Suppressor macrophage treated with lipopolysaccharide for 1 hour (primary cell): ENCODE data around the gene TSPAN32.
A peak's percentile ranks its signal among the peaks of the same experiment; 100 is the strongest.

ENCODE experiments used
- DNase-seq, 3 donors: peaks; one replicate each; pipeline ENCODE4 v3.0.0-alpha.2; 2020 to 2022

Gene TSPAN32, protein sequence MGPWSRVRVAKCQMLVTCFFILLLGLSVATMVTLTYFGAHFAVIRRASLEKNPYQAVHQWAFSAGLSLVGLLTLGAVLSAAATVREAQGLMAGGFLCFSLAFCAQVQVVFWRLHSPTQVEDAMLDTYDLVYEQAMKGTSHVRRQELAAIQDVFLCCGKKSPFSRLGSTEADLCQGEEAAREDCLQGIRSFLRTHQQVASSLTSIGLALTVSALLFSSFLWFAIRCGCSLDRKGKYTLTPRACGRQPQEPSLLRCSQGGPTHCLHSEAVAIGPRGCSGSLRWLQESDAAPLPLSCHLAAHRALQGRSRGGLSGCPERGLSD

GRCh38 chr11:2301631-2302305 is at the start of gene TSPAN32, which contains the start of gene C11orf21:
TSS of gene TSPAN32 (plus strand) at chr11:2302013. CDS start at chr11:2302150, 137 bp downstream.
TSS of gene C11orf21 (minus strand) at chr11:2301918. CDS start at chr11:2301808, 110 bp downstream.
- DNase-seq = peak; percentile 71 to 79 (median 71)

- no peak for DNase-seq
Observed at GRCh38 chr11:2252018-2252417, 49.8 kb upstream of the TSPAN32 start.

- no peak for DNase-seq
Observed at GRCh38 chr11:2256293-2256913, 45.4 kb upstream of the TSPAN32 start.

DNA sequence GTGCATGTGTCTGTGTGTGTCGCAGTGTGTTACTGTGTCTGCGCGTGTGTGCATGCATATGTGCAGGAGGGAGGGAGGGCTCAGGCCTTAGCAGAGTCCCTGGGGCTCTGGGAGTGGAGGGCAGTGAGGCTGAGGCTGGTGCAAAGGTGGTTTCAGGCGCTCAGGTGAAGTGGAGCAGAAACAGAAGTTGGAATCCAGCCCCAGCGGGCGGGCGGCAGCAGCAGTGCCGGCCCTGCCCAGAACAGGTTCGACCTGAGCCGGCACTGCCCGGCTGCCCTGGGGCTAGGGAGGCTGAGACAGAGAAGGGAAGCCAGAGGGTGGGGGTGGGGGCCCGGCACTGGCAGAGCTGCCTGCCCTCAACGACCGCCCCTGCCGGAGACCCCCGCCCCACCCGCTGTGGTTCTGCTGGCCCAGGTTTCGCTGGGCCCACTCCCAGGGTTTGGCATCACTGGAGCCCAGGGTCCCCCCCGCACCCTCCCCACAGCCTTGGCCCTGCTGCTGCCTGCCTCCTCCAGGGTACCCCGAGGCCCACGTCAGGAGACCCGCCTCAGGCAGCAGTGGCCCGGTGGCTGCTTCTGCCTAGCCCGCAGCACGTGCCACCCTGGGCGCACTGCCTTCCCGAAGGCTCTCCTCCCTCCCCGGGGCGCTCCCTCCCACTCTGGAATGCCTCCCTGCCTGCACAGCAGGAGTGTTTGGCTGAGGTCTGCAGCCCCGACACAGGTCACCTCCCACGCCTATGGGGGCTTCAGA is 44.7 kb upstream of the TSPAN32 start:
- no peak for DNase-seq

GRCh38 chr11:2258501-2259465 is 43.0 kb upstream of the TSPAN32 start:
- no peak for DNase-seq

DNA sequence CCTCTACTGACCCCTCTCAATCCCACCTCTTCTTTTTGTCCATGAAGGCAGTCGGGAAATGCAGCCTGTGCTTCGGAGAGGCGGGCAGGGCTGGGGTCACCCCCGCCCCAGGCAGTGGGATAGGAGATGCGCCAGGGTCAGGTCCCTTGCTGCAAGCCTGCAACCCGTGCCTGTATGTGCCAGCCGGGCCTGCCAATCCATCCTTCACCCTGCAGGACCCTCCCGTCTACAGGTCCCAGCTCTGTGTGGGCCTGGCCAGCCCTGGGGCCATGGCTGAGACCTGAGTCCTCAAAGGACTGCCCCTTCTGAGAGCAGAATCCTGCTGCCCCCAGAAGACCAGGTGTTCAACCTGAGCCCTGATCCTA is 42.4 kb upstream of the TSPAN32 start:
- no peak for DNase-seq

GRCh38 chr11:2259897-2260451 is 41.8 kb upstream of the TSPAN32 start:
- no peak for DNase-seq

DNA sequence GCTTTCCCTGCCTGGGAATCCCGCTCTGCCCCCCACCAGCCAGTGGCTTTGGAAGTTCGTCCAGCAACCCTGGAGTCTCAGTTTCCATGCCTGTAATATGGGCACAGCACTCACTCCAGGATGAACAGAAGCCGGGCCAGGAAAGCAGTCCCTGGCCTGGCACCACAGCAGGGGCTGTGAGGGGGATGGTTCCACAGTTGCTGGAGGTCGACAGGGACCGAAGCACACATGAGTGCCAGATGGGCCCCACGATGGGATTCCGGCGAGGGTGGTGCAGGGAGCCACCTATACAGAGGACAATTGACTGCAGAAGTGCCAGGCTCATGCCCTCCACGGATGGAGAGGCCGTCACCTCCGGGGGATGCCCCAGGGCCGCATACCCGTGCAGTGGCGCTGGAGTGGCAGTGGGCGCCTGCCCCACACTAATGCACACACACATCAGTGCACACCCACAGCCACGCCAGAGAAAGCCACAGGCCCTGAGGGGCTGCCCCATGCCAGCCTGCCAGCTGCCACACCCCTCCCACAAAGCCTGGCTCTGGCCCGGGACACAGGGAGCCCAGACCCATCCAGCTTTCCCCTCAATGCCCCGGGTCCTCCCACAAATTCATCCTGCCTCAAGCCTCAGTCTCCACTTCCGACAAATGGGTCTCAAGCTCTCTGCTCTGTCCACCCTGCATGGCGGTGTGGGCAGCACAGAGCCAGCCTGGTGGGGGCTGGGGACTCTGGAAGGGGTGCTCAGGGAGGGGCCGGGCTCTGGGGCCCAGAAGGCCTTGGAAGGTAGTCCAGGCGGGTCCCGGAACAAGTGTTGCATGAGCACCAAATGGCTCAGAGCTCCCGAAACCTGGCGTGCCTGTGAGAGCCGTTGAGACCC is 41.1 kb upstream of the TSPAN32 start:
- DNase-seq = no peak

DNA sequence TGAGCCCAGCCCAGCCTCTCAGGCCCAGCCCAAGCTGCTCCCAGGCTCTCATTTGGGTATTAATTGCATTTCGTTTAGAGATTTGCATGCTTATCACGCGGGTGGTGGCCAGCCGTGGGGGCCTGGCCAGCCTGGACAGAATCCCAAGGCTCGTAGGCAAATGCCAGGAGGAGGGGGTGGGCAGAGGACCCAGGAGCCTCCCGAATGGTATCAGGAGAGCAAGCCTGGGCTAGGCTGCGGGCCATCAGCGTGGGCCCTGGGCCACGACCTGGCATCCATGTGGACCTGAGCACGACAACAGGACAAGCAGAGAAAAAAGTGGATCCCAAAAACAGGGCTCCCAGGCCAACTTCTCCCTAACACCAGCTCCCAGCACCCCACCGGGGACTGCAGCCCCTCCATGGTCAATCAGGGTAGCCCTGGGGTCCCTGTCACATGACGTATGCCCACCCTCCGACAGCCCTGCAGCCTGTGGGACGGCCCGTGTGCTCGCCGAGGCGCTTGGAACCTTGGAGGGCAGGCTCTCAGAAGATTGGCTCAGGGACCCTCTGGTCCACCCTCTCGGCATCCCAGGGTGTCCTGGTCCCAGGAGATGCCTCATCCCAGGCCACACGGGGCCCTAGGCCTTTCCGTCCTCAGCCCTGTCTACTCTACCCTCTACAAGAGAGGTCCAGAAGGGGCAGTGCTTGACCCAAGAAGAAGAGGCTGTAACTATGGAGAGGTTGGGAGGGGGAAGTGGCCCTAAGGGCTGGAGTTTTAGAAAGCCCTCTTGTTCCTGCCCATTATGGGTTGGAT is 40.2 kb upstream of the TSPAN32 start:
- DNase-seq = no peak

DNA sequence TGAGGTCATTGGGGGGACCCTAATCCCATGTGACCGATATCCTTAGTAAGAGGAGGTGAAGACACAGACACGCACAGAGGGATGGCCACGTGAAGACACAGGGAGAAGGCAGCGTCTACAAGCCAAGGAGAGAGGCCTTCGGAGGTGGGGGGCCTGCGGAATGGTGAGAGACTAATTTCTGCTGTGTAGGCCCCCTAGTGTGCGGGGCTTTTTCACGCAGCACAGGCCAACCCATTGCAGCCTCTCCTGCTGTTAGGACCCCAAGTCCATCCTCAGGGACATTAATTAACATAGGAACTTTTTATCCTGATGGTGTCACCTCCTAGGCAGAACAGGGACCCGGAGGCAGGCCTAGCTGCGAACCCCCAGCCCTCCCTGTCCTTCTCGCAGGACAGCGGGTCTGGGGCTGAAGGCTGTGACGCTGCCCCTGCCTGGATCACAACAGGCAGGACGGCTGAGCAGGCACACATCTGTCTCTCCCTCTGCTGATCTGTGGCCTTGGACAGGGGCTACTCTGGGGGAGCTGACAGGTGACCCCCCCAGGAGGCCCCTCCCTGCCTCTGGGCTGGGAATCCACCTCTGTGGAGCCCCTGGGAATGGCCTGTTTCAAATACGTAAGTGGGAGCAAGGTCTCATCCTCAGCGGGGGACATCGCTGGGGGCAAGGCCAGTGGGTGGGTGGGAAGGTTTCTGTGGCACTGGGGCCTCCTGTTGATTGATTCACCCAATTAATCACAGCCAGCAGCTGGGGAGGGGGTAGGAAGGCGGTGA is 39.3 kb upstream of the TSPAN32 start:
- DNase-seq = no peak

GRCh38 chr11:2263071-2263565 is 38.7 kb upstream of the TSPAN32 start:
- no peak for DNase-seq

GRCh38 chr11:2263724-2264360 is 38.0 kb upstream of the TSPAN32 start:
- DNase-seq = no peak

GRCh38 chr11:2264366-2265053 is 37.3 kb upstream of the TSPAN32 start:
- no peak for DNase-seq

DNA sequence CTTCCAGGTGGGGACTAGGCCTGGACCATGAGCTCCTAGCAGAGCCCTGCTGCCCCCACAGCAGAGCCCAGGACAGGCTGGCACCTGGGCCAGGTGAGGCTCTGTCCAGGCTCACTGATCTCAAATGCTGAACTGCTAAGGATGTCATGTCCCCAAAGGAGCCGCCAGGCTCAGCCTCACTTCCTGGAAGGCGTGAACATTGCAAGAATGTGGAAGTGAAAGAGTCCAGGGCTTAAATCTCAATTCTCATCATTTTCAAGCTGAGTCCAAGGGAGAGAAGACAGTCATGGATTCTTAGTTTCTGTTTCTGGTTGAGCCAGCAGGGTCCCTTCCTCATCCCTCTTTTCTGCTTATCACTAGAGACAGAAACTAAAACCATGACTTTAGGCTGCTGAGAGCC is 36.4 kb upstream of the TSPAN32 start:
- DNase-seq = peak; percentile 85 to 96 (median 91)

GRCh38 chr11:2265854-2266585 is 35.8 kb upstream of the TSPAN32 start:
- no peak for DNase-seq

DNA sequence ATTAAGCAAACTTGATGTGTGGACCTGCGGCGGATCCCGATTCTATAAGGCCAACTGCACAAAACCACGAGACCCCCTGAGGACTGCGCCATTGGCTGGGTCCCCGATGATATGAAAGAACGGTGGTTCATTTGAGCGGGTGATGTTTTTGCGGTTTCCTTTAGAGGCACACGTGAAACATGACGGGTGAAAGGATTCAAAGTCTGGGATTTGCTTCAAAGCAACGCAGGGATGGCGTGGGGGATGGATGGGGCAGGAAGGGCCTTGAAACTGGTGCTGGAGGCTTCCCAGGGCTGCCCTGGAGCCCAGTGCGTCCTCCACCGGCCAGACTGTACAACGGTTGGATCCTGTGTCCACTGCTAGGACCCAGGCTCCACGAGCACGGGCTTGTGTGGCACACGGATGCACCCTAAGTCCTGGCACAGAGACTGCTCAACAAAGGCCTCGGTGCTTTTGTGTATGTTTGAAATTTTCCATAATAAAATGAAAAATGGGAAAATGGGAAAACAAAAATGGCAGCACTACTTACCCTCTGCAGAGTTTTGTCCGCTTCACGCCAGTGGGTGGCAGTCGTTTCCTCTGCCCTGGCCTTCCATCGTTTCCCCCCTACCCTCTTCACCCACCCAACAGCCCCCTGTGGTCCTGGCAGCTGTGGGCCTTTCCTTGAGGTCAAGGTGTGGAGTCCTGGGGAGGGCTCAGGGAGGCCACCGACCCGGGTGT is 35.1 kb upstream of the TSPAN32 start:
- DNase-seq = no peak
